CD4-positive, alpha-beta T cell treated with Interferon gamma for 1 hour (primary cell): ENCODE data around the gene WDR76.
"Not testable (repeated sequence)": the region's sequence is repeated elsewhere in the genome, so short reads cannot be mapped to it uniquely, and the experiment has no call there.

Experiments
- DNase-seq: peaks from one replicate; pipeline ENCODE4 v3.0.0-alpha.2; 2020

WDR76 gene

DNA sequence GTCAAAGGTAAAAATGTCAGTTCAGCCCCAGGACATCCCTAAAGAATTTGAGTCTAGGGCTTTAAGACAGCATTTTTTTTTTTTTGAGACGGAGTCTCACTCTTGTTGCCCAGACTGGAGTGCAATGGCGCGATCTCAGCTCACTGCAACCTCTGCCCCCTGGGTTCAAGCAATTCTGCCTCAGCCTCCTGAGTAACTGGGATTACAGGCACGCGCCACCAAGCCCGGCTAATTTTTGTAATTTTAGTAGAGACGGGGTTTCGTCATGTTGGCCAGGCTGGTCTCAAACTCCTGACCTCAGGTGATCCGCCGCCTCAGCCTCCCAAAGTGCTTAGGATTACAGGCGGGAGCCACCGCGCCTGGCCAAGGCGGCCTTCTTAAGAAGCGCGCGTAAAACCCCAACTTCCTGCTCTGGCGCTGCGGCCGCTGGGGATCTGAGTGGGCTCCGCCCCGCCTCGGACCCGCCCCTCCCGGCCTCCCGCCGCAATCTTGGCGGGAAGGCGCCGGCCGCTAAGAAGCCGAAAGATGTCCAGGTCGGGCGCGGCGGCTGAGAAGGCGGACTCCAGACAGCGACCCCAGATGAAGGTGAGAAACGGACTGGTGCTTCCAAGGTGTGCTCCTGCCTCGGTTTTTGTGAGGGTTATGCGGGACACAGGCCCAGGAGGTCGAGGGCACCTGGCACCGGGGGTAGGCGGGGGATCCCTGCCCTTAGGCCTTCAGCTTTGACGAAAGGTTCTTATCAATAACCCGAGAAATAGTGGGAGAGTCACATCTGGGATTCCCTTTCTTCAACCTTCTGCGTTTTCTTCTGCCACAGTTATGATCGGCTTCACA lies at the start of gene WDR76:
WDR76 (plus strand) TSS at position 495 of the 834 bp plus-strand sequence; CDS start at position 526, 31 bp downstream.
- DNase-seq = peak; percentile 69

DNA sequence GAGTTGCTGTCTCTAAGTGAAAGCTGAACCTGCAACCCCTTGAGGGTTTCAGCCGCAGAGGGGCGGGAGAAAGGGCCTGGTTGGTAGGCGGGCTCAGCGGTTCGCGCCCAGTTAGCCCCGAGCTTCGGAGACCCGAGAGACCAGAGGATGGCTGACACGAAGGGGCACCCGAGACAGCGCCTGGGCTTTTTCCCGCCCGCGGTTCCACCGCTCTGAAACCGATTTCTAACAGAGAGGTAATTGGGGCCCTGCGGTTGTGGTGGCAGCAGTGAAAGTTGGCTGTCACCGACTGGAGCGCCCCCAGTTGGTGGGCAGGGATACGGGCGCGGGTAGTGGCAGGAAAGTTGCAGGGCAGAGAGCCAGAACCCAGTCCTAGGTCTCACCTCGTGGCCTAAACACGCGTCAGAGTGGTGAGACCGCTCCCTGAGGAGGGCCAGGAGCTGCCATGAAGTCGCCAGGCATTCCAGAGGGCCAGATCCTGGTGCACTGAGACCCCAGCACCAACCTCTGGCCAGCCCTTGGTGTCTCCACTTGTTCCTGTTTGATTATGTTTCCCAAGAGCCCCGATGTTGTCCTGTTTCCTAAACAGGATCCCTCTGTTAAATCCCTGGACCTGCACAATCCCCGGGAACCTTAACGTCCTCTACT lies 49.4 kb upstream of the WDR76 start:
- DNase-seq = peak; percentile 80

DNA sequence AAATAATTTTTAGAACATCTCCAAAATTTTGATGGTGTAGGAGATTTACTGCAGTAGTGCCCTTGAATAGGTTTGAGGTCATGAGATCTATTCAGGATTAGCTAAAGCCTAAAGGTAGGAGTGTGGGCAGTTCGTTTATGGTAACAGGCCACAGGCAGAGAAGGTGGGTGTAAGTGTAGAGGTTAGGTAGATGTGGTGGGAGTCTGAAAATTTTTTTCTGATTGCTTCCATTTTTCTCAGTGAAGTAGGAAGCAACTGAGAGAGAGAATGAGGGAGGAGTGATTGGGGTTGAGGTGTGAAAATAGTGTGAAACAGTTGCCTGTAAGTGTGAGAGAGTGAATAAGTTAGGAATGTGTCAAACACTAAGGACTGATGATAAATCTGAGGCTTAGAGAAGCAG lies 47.8 kb upstream of the WDR76 start:
- DNase-seq = no peak

DNA sequence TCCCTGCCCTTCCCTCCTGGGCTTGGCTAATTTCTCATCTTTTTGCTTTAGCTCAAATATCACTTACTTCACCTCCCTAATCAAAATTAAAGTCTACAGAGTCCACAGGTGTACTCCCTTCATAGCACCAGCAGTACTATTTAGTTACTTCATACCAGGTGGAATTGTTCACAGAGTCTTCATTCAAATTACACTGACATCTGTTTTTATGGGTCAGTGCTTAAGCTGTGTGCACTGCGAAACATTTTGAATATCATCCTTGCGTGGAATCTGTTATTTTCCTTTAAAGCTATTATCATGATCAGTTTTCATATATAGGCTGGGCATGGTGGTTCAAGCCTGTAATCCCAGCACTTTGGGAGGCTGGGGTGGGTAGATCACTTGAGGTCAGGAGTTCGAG lies 37.4 kb upstream of the WDR76 start:
- no peak for DNase-seq

DNA sequence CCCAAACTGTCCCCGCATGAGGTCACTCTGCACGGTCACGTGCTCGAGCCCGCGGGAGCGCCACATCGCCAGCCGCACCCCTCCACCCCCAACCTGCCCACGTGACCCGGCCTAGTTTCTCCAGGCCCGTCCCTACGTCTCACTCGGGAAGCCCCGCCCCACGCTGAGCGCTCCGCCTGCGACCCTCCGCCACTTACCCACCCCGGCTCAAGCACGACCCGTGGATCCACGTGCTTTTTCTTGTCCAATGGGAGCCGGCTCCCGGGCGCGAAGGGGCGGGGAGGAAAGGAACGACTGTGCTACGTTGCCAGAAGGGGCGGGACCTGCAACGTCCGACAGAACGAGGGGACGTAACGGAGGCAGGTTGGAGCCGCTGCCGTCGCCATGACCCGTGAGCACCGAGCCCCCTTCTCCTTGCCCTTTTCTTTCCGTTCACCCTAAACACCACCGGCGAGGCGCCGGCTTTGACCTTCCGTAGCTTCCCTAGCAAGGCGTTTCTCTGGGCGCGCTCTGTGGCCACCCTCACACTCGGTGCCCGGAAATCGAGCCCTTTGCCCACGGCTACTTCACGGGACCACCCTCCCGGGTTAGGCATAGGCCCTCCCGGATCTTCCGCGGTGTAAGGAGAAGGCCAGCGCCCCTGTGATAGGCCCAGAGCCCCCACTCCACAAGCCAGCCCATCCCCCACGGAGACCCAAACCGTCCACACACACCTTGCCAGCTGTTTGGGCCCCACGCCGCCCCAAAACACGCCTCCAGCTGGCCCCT lies 34.6 kb upstream of the WDR76 start, which contains the start of gene SERF2:
SERF2 (plus strand) TSS at position 328 of the 768 bp plus-strand sequence; CDS start at position 385, 57 bp downstream.
- peak; percentile 100 for DNase-seq

DNA sequence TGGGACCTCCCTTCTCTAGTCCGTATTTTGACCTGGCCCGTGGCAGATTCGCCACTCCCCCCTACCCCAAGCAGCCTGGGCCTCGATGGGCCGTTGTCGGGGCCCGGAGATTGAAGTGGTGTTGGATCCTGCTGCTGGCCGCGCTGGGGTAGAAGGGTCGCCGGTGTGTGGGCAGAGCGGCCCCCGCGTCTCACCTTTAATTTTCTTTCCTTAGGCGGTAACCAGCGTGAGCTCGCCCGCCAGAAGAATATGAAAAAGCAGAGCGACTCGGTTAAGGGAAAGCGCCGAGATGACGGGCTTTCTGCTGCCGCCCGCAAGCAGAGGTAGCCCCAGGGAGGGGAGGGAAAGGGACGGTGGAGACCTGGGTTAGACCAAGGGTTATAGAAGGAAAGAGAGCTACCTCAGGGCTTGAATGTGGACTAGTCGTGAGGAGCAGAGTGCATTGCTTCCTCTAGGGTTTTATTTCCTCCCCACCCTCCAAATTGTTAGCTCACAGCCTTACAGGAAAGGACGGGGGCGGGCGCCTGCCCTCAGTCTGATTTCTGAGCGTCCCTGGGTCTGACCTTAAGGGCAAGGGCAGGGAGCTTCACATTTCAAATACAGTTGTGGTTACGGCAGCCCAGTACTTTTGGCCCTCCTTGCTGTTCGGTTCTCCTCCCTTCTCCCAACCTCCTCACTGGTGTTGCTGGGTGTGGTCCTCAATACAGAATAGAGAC lies 33.9 kb upstream of the WDR76 start:
- peak; percentile 40 for DNase-seq

DNA sequence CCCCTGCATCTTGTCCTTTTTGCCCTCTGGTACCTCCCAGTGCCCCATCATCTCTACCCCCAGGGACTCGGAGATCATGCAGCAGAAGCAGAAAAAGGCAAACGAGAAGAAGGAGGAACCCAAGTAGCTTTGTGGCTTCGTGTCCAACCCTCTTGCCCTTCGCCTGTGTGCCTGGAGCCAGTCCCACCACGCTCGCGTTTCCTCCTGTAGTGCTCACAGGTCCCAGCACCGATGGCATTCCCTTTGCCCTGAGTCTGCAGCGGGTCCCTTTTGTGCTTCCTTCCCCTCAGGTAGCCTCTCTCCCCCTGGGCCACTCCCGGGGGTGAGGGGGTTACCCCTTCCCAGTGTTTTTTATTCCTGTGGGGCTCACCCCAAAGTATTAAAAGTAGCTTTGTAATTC lies 33.2 kb upstream of the WDR76 start:
- DNase-seq = no peak

DNA sequence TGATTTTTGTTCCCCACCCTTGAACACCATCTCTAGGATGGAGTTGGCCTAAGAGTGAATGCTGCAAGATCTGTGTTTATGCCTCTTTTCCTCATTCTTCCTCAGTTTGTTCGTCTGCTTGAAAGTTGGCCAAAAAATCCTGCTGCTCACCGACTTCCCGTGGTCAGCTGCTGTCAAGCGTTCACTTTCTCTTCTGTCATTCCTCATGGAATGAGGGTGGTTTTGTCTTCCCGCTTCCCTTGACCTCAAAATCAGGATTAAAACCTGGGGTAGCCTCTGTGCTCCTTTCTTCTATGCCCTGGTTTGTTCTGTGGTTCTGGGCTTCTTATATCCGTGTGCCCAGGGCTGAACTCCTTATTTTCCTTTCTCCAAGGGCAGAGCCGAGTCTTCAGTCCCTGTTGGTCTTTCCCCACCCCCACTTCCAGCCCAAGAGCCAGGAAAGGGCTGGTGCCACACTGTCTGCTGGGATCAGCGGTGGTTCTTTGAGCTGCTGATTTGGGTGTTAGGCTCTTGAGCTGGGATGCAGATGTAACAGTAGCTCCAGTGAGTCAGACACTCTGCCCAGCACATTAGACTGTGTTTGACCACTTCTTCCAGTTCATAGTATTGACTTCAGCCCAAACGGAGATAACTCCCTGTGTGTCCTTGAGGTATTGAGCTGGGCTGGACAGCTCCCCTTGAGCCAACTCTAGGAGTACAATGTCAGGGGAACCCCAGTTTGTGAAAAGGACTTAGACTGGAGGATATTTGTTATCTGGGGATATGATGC lies 32.3 kb upstream of the WDR76 start:
- no peak for DNase-seq

DNA sequence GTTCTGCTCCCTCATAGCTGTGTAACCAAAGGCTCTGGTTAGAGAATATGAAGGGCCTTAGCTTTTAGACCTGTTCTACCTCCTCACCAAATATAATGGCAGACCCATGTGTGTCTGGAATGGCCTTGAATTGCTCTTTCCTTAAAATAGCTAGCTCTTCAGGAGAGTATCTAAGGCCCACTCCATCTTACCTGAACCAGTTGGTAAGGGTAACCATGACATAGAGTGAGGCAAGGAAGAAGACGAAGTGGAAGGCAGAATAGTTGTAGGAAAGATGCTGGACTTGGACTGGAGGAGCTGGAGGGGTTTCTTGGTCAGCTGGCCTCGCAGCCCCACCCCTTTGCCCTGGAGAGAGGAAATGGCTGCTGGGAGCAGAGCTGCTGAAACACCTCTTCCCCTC lies 31.6 kb upstream of the WDR76 start:
- no peak for DNase-seq

DNA sequence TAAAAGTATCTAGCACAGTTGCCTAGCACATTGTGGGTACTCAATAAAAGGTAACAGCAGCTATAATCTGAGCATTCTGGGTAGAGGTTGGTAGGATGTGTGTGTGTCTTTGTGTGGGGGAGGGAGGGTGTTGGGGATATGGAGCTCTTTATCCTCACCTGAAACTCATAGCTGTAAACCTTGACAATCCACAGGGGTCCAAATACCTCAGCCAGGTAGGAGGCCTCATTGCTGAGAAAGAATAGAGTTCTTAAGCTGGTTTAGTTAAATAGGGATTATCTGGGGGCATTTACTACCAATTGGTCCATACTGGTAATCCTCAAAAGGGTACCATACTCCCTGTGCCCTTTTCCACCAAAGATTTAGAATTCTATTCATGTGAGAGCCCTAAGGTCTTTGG lies 30.8 kb upstream of the WDR76 start:
- no peak for DNase-seq

DNA sequence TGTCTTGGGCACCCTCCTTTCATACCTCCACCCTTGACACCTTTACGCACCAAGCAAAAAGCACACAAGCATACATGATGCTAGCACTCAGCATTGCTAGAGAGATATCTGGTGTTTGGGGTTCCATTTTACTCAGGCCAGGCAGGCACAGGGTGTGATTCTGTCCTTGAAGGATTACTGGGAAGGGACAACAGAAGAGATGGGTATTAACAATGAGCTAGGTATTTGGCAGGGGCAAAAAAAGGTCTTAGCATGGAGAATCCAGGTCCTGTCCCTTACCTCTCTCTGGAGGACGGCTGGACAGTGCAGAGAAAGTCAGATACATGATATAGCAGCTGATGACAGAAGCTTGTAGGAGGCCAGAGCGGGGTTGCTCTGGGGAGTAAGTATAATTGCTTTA lies 30.2 kb upstream of the WDR76 start:
- DNase-seq = no peak

DNA sequence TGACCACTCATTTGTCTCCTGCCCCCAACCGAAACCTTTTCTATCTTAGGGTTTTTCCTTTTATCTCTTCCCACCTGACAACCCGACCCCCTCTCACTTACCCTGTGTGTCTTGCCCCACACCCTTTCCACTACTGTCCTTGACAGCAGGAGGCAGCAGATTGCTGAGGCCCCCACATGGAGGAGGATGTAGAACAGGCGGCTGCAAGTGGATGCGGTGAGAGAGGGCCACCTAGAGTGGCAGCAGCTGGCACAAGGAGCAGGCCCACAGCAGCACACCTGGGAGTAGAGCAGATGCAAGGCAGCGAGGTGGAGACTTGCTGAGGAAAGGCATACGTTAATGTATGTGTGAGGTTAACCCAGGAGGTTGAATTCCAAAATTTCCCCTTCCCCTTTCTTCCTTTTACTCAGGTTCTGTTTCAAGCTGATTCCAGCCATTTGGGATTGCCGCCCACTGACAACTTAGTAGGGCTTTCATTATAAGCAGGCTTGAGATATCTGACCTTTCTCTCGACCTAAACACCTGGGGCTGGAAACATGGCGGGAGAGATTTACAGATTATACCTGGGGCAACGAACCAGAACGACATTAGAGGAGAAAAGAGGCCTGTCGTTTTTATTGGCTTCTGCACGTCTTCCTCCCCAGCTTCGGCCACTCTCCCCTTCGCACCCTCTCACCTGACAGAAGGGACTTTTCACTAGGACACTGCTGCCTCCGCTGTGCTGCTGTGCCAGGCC lies 27.4 kb upstream of the WDR76 start:
- no peak for DNase-seq

DNA sequence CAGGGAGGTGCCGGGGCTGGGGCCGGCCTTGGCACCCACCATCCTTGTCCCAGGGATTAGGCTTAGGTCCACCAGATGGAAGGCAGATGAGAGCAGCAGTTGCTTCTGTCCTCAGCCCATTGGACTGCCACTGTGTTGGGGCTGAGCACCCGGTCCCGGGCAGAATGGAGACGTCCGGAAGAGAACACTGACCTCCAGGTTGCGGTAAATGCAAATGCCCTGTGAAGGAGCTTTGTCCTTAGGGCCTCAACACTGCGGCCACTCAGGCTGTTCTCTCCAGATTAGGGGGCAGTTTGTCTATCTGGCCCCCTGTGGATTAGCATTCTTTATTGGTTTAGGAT lies 26.9 kb upstream of the WDR76 start, which contains the start of gene SERINC4:
SERINC4 (minus strand) TSS at position 276 of the 341 bp plus-strand sequence; CDS start at position 42, 234 bp downstream.
- DNase-seq = no peak

DNA sequence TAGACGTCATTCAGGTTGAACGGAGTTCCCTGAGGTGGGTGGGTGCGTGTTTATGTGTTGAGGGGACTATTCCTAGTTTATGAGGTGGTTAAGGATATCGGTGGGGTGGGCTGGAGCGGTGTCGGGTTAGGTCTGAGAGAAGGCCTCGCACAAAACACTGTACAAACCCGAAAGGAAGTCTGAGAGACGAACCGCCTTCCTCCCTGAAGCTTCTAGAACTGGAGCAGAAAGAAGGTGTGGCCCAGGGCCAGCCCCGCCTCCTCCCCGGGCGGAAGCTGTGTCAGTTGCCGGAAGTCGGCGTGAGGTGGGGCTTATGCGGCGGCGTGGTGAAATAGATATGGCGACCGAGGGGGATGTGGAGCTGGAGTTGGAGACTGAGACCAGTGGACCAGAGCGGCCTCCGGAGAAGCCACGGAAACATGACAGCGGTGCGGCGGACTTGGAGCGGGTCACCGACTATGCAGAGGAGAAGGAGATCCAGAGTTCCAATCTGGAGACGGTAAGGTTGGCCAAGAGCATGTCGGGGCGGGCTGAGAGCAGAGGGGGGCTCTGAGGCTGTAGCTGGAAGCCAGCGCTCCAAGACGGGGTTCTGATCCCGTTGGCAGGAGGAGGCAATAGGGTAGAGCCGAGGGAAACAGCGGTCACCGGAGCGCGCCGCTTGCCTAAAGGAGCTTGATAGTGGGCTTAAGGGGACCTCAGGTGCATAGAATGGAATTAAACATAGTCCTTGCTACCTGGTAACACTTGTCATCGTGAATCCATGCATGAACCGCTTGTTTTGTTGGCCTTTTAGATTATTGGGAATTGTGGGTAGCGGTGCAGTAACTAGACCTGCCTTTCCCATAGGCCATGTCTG lies 26.3 kb upstream of the WDR76 start, which contains the start of gene HYPK:
HYPK (plus strand) TSS at position 314 of the 856 bp plus-strand sequence; CDS start at position 338, 24 bp downstream.
- DNase-seq = peak; percentile 93

DNA sequence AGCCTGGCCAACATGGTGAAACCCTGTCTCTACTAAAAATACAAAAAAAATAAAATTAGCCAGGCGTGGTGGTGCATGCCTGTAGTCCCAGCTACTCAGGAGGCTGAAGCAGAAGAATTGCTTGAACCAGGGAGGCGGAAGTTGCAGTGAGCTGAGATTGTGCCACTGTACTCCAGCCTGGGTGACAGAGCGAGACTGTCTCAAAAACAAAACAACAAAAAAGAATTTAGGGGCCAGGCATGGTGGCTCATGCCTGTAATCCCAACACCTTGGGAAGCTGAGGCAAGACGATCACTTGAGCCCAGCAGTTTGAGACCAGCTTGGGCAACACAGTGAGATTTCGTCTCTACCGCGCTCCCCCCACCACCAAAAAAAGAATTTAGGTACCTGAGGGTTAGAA lies 24.1 kb upstream of the WDR76 start:
- not testable (repeated sequence) for DNase-seq

DNA sequence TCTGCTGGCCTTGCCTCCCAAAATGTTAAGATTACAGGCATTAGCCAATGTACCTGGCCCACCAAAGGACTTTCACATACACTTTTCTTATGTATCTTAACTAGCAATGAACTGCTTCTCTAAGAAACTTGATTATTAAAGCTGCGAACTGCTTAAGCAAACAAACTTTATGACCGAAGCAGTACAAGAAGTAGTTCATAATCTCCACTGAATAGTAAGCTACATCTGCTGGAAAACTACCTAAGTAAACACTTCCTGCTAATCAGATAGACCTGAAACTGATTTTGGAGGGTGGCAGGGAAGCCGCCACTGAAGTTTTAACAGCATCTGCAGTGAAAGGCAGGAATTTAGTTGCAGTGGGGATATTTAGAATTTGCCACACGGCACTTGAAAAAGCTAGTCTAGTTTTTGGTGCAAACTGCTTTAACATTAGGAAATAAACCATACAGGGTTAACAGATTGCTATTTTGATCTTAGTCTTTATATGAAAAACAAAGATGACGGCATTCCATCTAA lies 18.3 kb upstream of the WDR76 start:
- DNase-seq = no peak

DNA sequence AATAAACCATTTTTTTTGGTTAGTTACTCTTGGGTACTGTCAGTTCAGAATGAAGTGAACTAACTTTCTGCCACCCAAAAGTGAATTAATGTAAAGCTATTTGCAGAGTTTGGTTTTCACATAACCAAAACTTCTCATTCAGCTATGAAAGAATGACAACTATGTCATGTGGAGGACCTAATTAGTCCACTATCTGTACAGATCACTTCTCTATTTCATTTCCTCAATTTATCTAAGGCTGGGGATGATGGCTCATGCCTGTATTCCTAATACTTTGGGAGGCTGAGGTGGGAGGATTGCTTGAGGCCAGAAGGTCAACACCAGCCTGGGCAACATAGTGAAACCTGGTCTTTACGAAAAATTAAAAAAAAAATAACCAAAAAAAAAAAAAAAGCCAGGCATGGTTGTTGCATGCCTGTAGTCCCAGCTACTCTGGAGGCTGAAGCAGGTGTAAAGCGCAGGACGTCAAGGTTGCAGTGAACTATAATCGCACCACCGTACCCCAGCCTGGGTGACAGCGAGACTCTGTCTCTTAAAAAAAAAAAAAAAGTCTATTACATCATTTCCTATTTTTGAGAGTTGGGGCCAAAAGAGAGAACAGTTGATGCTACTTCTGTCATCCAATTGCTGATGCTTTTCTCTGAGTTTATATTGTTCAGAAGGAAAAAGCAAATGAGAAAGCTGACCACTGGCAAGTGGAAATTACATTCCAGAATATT lies 17.7 kb upstream of the WDR76 start:
- peak; percentile 60 for DNase-seq

DNA sequence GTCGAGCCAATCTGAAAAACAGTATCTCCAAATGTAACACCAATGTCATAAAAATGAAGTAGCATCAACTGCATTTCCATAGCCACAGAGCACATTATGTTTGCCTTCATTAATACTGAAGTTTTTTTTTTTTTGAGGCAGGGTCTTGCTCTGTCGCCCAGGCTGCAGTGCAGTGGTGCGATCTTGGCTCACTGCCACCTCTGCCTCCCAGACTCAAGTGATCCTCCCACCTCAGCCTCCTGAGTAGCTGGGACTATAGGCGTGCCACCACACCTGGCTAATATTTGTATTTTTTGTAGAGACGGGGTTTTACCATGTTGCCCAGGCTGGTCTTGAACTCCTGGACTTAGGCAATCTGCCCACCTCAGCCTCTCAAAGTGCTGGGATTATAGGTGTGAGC lies 11.7 kb upstream of the WDR76 start:
- not testable (repeated sequence) for DNase-seq

DNA sequence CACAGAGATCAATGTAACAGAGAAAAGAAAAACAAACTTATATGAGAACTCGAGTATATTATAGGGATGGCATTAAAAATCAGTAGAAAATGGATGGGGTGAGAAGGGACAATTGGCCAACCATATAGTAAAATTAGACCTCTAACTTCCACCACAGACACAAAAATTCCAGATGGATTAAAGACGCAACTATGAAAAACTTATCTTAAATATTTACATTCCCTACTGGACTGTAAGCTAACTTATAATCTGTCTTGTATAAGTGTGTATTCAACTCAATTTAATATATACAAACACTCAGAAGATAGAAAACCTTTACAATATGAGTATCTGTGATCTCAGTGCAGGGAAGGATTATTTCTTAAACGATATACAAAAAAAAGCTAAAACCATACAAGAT lies 5.3 kb upstream of the WDR76 start:
- no peak for DNase-seq
